H1 (cell line): Measurements from ENCODE around the gene ITIH4. TPM values are rescaled to one million over a fixed set of nuclear protein-coding genes. Genes with fewer than 3 reads are reported as not detected.

ENCODE experiments used
- CTCF ChIA-PET: fragments of 300-600 bp; sonication (Branson Sonifier 250); formaldehyde crosslinking; loops from one replicate; lab custom pipeline; 2021; ENCODE audit not compliant: partially characterized antibody; lab: Charles Lee
- POLR2A ChIA-PET: fragments of 300-600 bp; sonication (Branson Sonifier 250); formaldehyde crosslinking; loops from one replicate; lab custom pipeline; 2021; ENCODE audit warnings: inconsistent platforms; ENCODE audit not compliant: partially characterized antibody; lab: Charles Lee
- DNase-seq, 2 experiments: peaks; one replicate each; pipeline versions ENCODE4 v3.0.0 to v3.0.0-alpha.2; 2010 to 2022; ENCODE audit warnings: low spot score in 2 of 2, low read depth in 1 of 2, mixed read lengths in 1 of 2
- FAIRE-seq: peaks from 2 replicates; lab custom pipeline; 2011; peaks lifted over from hg19 to GRCh38; lab: Jason Lieb, UNC
- H2AFZ ChIP-seq: 2 replicates; pipeline ENCODE4 v1.8.1; 2012; ENCODE audit warnings: low read length, inconsistent platforms
- H2AK5ac ChIP-seq: 2 replicates; pipeline ENCODE4 v1.6.1; 2013; ENCODE audit warnings: low read depth, low read length
- H2BK120ac ChIP-seq: replicated peaks from 2 replicates; pipeline ENCODE3; 2013; ENCODE audit warnings: low read depth, low read length, inconsistent platforms
- H2BK12ac ChIP-seq: 2 replicates; pipeline ENCODE4 v1.6.1; 2013; ENCODE audit warnings: low read depth, low read length
- H2BK15ac ChIP-seq: 2 replicates; pipeline ENCODE4 v1.6.1; 2013; ENCODE audit warnings: low read length
- H2BK20ac ChIP-seq: 2 replicates; pipeline ENCODE4 v1.6.1; 2013; ENCODE audit warnings: low read length
- H2BK5ac ChIP-seq: 2 replicates; pipeline ENCODE4 v1.6.1; 2013; ENCODE audit warnings: low read depth, low read length
- H3K14ac ChIP-seq: 2 replicates; pipeline ENCODE4 v1.6.1; 2013; ENCODE audit warnings: inconsistent platforms; ENCODE audit not compliant: insufficient read length
- H3K18ac ChIP-seq: 2 replicates; pipeline ENCODE4 v1.6.1; 2013; ENCODE audit warnings: low read length; ENCODE audit errors: extremely low read depth
- H3K23ac ChIP-seq: 2 replicates; pipeline ENCODE4 v1.6.1; 2013; ENCODE audit warnings: inconsistent platforms; ENCODE audit not compliant: insufficient read length
- H3K23me2 ChIP-seq: 2 replicates; pipeline ENCODE4 v1.6.1; 2013; ENCODE audit warnings: low read depth, low read length
- H3K27ac ChIP-seq: 2 replicates; pipeline ENCODE4 v1.6.1; 2011; ENCODE audit warnings: low read depth, low read length, inconsistent platforms
- H3K27me3 ChIP-seq, 4 experiments: replicated peaks in 1 of 4; 1 replicate in 1 of 4; 2 replicates in 3 of 4; pipeline versions ENCODE4 v1.6.1 to v1.8.1; 2011 to 2013; ENCODE audit warnings: low read length in 3 of 4, mild to moderate bottlenecking in 3 of 4, inconsistent platforms in 2 of 4, mixed read lengths in 2 of 4, moderate library complexity in 1 of 4; ENCODE audit not compliant: control insufficient read depth in 3 of 4, insufficient read depth in 3 of 4; ENCODE audit errors: extremely low read depth in 1 of 4
- H3K36me3 ChIP-seq, 4 experiments: 2 replicates each; pipeline versions ENCODE4 v1.6.1 to v1.8.1; 2011 to 2013; ENCODE audit warnings: mild to moderate bottlenecking in 4 of 4, low read length in 3 of 4, moderate library complexity in 2 of 4, control low read depth in 1 of 4, inconsistent platforms in 1 of 4; ENCODE audit not compliant: insufficient read depth in 4 of 4, control insufficient read depth in 2 of 4
- H3K4ac ChIP-seq: replicated peaks from 2 replicates; pipeline ENCODE3; 2013; ENCODE audit warnings: low read length, low read depth, mixed read lengths, inconsistent platforms; ENCODE audit not compliant: insufficient read length
- H3K4me1 ChIP-seq, 4 experiments: replicated peaks in 1 of 4; 1 replicate in 1 of 4; 2 replicates in 3 of 4; pipeline versions ENCODE4 v1.6.1 to v1.8.1; 2011 to 2013; ENCODE audit warnings: low read length in 3 of 4, inconsistent platforms in 2 of 4, mixed read lengths in 1 of 4; ENCODE audit not compliant: insufficient read depth in 4 of 4, control insufficient read depth in 3 of 4
- H3K4me2 ChIP-seq, 2 experiments: 2 replicates each; pipeline versions ENCODE4 v1.6.1 to v1.8.1; 2011 to 2013; ENCODE audit warnings: low read depth in 2 of 2, low read length in 2 of 2, control low read depth in 1 of 2, inconsistent platforms in 1 of 2, mild to moderate bottlenecking in 1 of 2; ENCODE audit not compliant: insufficient read depth in 1 of 2
- H3K4me3 ChIP-seq, 4 experiments: fragments of 200-600, 300-600 bp in 1 of 4; sonication (generic), shearing (Covaris generic), sonication (Bioruptor Twin) in 1 of 4; 2 replicates each; pipeline versions ENCODE4 v1.5.1 to v1.8.1; 2011 to 2016; ENCODE audit warnings: low read length in 4 of 4, low read depth in 3 of 4, control low read depth in 2 of 4, inconsistent platforms in 2 of 4, mild to moderate bottlenecking in 2 of 4, mixed read lengths in 1 of 4, moderate library complexity in 1 of 4; ENCODE audit not compliant: insufficient read depth in 2 of 4; ENCODE audit errors: extremely low read depth in 1 of 4
- H3K56ac ChIP-seq: replicated peaks from 2 replicates; pipeline ENCODE3; 2013; ENCODE audit warnings: low read depth, mild to moderate bottlenecking, mixed read lengths, low read length, inconsistent platforms; ENCODE audit not compliant: insufficient read length
- H3K79me1 ChIP-seq: 2 replicates; pipeline ENCODE4 v1.6.1; 2013; ENCODE audit warnings: low read depth, low read length, control low read depth
- H3K79me2 ChIP-seq, 2 experiments: 2 replicates each; pipeline versions ENCODE4 v1.6.1 to v1.8.1; 2012 to 2013; ENCODE audit warnings: low read length in 2 of 2, mild to moderate bottlenecking in 2 of 2, inconsistent platforms in 1 of 2; ENCODE audit not compliant: insufficient read depth in 2 of 2, control insufficient read depth in 1 of 2
- H3K9ac ChIP-seq, 4 experiments: replicated peaks in 1 of 4; 1 replicate in 1 of 4; 2 replicates in 3 of 4; pipeline versions ENCODE4 v1.6.1 to v1.8.1; 2011 to 2013; ENCODE audit warnings: low read depth in 3 of 4, low read length in 3 of 4, control low read depth in 2 of 4, mild to moderate bottlenecking in 2 of 4, moderate library complexity in 2 of 4, inconsistent platforms in 1 of 4; ENCODE audit errors: extremely low read depth in 1 of 4
- H3K9me3 ChIP-seq, 2 experiments: 2 replicates each; pipeline versions ENCODE4 v1.6.1 to v1.8.1; 2012 to 2013; ENCODE audit warnings: mild to moderate bottlenecking in 2 of 2, moderate library complexity in 2 of 2, control low read depth in 1 of 2, inconsistent platforms in 1 of 2, low read depth in 1 of 2, low read length in 1 of 2, mixed read lengths in 1 of 2; ENCODE audit not compliant: insufficient read depth in 2 of 2
- H4K20me1 ChIP-seq, 2 experiments: replicated peaks in 1 of 2; 2 replicates each; pipeline versions ENCODE3 to v1.8.1; 2011 to 2013; ENCODE audit warnings: inconsistent platforms in 2 of 2, low read length in 2 of 2, mild to moderate bottlenecking in 1 of 2; ENCODE audit not compliant: insufficient read depth in 2 of 2, control insufficient read depth in 1 of 2
- H4K5ac ChIP-seq: 2 replicates; pipeline ENCODE4 v1.6.1; 2013; ENCODE audit warnings: low read length, low read depth, mixed read lengths, inconsistent platforms; ENCODE audit not compliant: insufficient read length
- H4K8ac ChIP-seq: 2 replicates; pipeline ENCODE4 v1.8.0; 2013; ENCODE audit warnings: mild to moderate bottlenecking, moderate library complexity, low read length, inconsistent platforms; ENCODE audit not compliant: insufficient read depth; ENCODE audit errors: extremely low read depth
- H4K91ac ChIP-seq: replicated peaks from 2 replicates; pipeline ENCODE3; 2013; ENCODE audit warnings: low read length, mixed read lengths, inconsistent platforms; ENCODE audit not compliant: insufficient read length
- TAF7 ChIP-seq: optimal IDR thresholded peaks from 2 replicates; pipeline ENCODE3; 2011; ENCODE audit warnings: low read depth, mild to moderate bottlenecking, inconsistent platforms, low read length, moderate library complexity, borderline replicate concordance
- TCF12 ChIP-seq: IDR thresholded peaks from 2 replicates; pipeline ENCODE4 v1.6.1; 2011; ENCODE audit warnings: low read depth, mild to moderate bottlenecking, low read length
- WGBS, 2 experiments: shearing (Covaris generic) in 1 of 2; methylation state at CpG; one replicate each; pipeline versions ENCODE4 v1.1.6 to v1.1.7; 2013 to 2015; ENCODE audit warnings: low lambda C conversion rate in 2 of 2, mixed read lengths in 2 of 2, inconsistent platforms in 1 of 2, low coverage in 1 of 2, missing lambda C conversion rate in 1 of 2; ENCODE audit not compliant: insufficient replicate concordance in 2 of 2, insufficient coverage in 1 of 2, insufficient read length in 1 of 2; ENCODE audit errors: extremely low coverage in 1 of 2, missing lambda C conversion rate in 1 of 2; 5-methylcytosine and 5-hydroxymethylcytosine counted together
- polyA plus RNA-seq, 7 experiments: library from polyadenylated mRNA; depleted of rRNA in 3 of 7; stranded (reverse) in 5 of 7; unstranded in 2 of 7; fragments of >200 nt in 5 of 7; fragments of 200-250 nt in 2 of 7; gene quantifications; 1 replicate in 5 of 7; 2 replicates in 1 of 7; 4 replicates in 1 of 7; pipeline versions ENCODE4 v1.2.1 to v1.2.3, GENCODE V29; 2011 to 2013; ENCODE audit warnings: missing spikeins in 2 of 7, mixed read lengths in 2 of 7
- total RNA-seq: library from RNA; stranded (reverse); fragmentation: NEBNext Ultra II Directional; extraction: Animal tissue kit (Norgen Biotek cat#: 25700); gene quantifications from 2 replicates; pipeline ENCODE4 v1.2.1, GENCODE V29; 2021

ITIH4 gene
- total and polyA plus RNA-seq, 2 of the 8 experiments (the other 6 are each of a cell fraction or from before 2014, with no cell fraction given) = 3.4 to 3.7 TPM

DNA sequence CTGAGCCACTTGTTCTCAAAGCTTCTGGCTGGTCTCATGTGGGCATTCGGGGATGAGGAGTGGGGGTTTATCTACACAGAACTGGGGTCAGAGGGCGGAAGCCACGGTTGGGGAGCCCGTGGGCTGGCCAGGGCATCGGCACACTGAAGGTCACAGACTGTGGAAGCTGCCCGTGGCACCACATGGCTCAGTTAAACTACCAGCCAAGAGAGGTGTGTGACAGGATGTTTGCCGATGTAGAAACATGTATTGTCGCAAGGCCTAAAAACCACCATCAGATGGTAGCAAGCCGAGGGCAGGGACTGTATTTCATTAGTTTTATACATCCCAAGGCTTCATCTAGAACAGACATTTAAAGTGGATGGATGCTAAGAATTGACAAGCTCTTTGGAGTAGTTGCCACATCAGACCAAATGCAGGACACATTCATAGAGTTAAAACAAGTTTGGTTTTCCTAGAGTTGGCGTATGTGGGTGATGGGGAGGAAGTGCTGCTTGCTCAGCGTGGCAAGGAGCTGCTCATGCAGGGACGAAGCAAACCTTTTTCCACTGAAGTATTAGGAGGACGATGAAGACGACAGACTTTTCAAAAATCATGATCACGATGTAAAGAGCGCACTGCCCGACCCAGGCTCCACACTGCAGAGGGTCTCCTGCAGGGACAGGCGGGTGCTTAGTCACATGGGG is 14.0 kb upstream of the ITIH4 start:
- TF ChIP-seq TAF7 = no peak
- TF ChIP-seq TCF12 = no peak
- Histone ChIP-seq H2BK15ac (no peak overlapping the region), H3K56ac (no peak overlapping the region), H2AFZ (no peak overlapping the region), H2BK120ac (no peak overlapping the region), H4K8ac (no peak overlapping the region), H3K9ac (no peak overlapping the region), H3K14ac (no peak overlapping the region), H3K4ac (no peak overlapping the region), H3K27me3 (no peaks in the 10 kb centered on the region), H3K4me3 (no peak overlapping the region), H3K23me2 (no peaks in the 10 kb centered on the region), H2BK5ac (no peak overlapping the region), H3K4me2 (no peak overlapping the region), H3K18ac (no peak overlapping the region), H3K27ac (no peak overlapping the region), H3K79me2 (no peaks in the 10 kb centered on the region), H2BK12ac (no peak overlapping the region), H3K23ac (no peak overlapping the region), H4K91ac (no peak overlapping the region), H4K20me1 (peaks cover 2 to 3% of the 10 kb centered on the region in 2 experiments), H4K5ac (no peak overlapping the region), H3K36me3 (peaks cover 3 to 12% (median 7%) of the 10 kb centered on the region in 4 experiments; a peak in 7 of 8 replicates), H3K4me1 (no peaks in the 10 kb centered on the region), H3K9me3 (no peaks in the 10 kb centered on the region), H3K79me1 (no peaks in the 10 kb centered on the region; the same call in 1 of the 2 replicates), H2BK20ac (no peak overlapping the region), H2AK5ac (no peak overlapping the region)
- no peak for FAIRE-seq
- 95% methylated on average over 18 of the region's 18 CpGs; no CpG with 5 or more reads in 1 of the 2 experiments for WGBS, 2 experiments
- ChIA-PET POLR2A (interaction anchor here (0.9 kb wide), 1 partner anchor 9 kb away, joined by 3 read pairs; the partner anchor contains the start of gene MUSTN1), CTCF (interaction anchor here (0.6 to 4.2 kb wide), 15 partner anchors 8 to 351 kb away, joined by 3 to 46 read pairs (median 4); partner anchors contain the start of gene MUSTN1)
- DNase-seq = no peak
